NCI-H2029 treated with DMSO at 0.1 percent for 48 hours (cell line): ENCODE data around the gene TPH2.

ENCODE experiments used
- DNase-seq: peaks from one replicate; lab custom pipeline; 2025; lab: John Stamatoyannopoulos, UW

Gene TPH2

DNA sequence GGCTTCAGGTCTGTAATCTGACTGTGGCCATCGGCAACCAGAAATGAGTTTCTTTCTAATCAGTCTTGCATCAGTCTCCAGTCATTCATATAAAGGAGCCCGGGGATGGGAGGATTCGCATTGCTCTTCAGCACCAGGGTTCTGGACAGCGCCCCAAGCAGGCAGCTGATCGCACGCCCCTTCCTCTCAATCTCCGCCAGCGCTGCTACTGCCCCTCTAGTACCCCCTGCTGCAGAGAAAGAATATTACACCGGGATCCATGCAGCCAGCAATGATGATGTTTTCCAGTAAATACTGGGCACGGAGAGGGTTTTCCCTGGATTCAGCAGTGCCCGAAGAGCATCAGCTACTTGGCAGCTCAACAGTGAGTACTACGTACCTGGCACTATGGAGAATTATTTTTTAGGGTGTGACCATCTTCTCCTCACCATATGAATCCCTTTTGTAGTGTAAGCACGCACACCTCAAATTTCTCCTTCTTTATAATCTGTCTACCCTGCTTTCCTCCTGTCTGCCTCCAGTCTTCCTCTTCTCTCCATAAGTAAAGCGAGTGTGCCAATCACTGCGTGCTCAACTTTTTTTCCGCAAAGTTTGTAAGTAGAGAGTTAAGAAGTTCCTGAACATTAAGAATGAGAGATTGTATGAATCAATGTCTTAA lies at the start of gene TPH2:
TSS of gene TPH2 (plus strand) at position 118 of the 658 bp plus-strand sequence. CDS start at position 260, 142 bp downstream.
- DNase-seq: peak; percentile 67

- DNase-seq: no peak
Measured at GRCh38 chr12:71890475-71890874, 48.2 kb upstream of the TPH2 start.

DNA sequence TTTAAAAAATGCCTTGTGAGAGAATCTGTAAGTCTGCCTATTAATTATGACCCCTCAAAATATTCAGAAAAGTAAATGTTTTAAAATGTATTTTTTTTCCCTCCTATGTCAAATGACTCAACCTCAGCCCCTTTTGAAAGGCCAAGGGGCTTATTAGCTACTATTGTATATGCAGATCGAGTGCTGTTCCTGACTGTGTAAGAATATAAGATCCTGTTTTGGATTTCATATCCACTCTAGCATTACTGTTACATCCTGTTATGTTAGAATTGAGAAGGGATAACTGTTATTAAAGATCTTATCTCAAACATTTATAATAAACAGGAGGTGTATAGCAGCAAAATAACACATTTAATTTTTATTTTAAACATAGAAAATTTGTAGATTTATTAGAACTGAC lies 46.6 kb upstream of the TPH2 start:
- no peak for DNase-seq

DNA sequence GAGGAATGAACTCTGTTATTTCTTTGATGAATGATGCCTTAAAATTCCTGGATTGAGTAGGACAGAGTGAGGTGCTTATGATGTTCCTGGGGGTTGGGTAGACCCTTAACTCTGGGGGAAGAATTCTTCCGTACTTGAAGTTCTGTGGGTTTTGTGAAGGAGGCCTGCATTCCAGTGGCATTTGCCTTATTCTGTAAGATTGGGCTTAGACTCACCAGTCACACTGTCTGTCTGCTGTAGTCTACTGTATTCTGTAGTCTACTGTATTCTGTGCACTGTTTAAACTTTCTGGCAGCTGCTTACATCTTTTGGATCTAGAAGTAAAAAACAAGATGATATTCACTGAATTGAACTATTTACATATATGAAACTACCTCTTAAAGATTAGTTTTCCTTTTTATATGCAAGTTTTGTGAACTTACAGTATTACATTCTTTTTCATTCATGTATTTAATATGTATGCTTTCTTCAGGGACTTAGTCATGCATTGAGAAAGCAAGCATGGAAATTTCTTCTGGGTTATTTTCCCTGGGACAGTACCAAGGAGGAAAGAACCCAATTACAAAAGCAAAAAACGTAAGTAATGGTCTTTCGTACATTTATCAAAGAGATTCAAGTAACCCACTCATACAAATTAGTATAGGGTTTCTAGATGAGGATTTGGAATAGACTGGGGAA lies 42.3 kb upstream of the TPH2 start:
- DNase-seq: no peak

GRCh38 chr12:71900091-71900490 lies 38.6 kb upstream of the TPH2 start:
- DNase-seq: no peak

DNA sequence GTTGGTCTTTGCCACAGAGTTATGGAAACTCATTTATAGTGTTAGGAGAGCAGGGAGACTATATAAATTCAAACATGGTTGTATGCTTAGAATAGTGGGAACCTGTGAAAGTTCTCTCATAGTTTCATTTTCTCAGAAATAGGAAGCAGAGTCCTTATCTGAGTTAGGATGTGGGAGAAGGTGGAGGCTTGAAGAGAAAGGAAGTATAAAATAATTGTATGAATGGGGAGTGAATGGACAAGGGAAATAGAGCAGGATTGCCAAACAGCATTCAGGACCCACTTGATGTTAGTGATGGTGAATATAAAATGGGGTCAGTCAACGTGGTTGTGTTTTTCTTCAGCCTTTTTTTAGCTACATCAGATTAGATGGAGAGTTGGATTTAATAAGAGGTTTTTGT lies 34.0 kb upstream of the TPH2 start:
- no peak for DNase-seq

DNA sequence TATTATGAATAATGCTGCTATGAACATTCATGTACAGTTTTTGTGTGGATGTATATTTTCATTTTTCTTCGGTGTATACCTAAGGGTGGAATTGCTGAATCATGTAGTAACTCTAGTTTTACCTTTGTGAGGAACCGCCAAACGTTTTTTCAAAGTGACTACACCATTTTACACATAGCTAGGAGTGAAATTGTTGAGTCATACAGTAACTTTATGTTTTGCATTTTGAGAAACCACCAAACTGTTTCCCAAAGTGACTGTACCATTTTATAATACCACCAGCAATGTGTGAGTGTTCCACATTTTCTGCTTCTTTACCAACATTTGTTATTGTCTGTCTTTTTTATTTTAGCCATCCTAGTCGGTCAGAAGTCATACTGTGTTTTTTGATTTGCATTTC lies 3.1 kb upstream of the TPH2 start:
- DNase-seq: no peak

GRCh38 chr12:71940068-71940467 lies 1.4 kb downstream of the TPH2 start:
- no peak for DNase-seq

DNA sequence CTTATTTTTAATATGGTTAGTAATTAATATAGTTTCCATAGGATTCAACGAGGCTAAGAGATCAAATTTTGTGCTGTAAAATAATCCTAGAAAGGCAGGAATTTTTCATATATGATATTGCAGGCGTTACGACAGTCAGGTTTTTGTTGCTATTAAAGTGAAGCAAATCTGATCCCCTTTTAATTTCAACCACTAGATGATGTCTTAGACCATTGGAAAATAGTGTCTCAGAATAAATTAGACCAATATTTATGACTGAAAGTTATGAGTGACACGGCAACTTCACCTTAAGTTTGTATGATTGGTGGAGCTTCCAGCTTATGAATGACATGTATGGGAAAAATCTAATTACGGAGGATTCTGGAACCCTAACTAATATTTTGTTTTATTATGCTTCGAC lies 2.5 kb downstream of the TPH2 start:
- no peak for DNase-seq

DNA sequence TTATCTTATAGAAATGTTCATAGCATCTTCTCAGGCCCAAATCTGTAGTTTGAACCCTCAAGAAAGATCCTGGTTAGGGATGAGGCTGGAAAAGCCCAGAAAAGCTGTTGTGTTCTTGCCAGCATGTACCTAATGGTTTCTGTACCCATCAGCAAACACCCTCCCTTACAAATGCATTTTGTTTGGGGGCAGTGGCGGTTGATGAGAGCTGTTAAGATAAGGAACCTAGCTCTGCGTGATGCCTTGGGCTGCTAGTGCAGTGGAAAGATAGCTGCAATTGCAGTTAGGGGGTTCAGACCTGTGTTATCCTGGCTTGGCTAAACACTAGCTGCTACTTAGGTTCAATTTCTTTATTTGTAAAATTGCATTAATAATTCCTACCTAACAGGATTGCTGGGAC lies 3.6 kb downstream of the TPH2 start:
- DNase-seq: no peak

- no peak for DNase-seq
Measured at GRCh38 chr12:71942703-71943102, 4.1 kb downstream of the TPH2 start.

- no peak for DNase-seq
Measured at GRCh38 chr12:71945121-71945520, 6.5 kb downstream of the TPH2 start.

DNA sequence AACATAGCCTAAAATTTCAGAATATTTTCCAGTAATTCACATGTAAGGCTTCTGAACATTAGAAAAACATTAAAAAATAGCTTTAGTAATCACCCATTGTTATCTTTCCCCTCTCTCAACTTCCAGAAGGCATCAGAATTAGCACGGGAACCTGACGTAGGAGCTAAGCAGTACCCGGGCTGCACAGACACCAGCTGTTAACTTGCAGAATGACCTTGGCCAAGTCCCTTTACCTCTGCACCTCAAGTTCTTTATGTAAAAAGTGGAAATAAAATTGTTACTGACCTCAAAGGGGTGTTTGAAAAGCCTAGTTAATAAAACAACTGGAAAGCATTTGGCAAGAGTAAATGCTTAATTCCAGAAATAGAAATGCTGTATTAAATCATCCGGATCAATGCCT lies 7.2 kb downstream of the TPH2 start:
- no peak for DNase-seq

GRCh38 chr12:71947645-71948105 lies 9.0 kb downstream of the TPH2 start:
- peak; percentile 97 for DNase-seq

DNA sequence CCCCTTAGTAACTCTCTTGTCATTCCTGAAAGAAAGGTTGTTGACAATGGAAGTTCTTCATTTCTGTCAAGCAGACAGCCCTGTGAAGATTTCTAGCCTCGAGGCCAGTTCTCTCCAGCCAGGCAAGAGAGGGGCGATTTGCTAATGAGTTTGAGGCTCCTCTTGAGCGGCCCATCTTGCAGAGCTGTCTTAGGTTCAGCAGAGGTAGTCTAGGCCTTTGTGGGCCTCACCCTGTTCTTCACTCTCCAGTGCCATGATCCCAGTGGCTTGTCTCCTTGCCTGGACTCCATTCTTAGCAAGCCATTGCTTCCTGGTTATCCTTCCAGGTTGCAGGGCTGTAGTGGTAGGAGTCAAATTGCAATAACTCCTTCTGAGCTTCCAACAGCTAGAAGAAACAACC lies 9.7 kb downstream of the TPH2 start:
- no peak for DNase-seq

- no peak for DNase-seq
Measured at GRCh38 chr12:71949646-71950045, 11.0 kb downstream of the TPH2 start.

DNA sequence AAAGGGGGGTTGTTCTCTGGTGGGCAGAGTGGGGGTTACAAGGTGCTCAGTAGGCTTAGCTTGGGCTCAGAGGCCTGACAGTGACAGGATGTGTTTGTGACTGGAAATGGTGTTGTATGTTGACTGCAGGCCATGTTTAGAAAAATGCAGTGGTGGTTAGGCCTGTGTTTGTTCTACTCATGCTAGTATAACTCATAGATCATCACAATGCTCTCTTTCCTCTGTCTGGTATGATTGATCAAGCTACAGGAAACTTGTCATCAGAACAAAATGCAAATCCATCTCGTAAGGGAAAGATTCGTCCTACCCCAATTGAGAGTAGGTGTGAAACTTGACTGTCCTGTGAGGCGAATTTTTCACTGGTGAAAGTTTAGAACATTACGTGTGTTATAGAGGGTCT lies 11.8 kb downstream of the TPH2 start:
- no peak for DNase-seq

- no peak for DNase-seq
Measured at GRCh38 chr12:71950819-71951218, 12.2 kb downstream of the TPH2 start.

DNA sequence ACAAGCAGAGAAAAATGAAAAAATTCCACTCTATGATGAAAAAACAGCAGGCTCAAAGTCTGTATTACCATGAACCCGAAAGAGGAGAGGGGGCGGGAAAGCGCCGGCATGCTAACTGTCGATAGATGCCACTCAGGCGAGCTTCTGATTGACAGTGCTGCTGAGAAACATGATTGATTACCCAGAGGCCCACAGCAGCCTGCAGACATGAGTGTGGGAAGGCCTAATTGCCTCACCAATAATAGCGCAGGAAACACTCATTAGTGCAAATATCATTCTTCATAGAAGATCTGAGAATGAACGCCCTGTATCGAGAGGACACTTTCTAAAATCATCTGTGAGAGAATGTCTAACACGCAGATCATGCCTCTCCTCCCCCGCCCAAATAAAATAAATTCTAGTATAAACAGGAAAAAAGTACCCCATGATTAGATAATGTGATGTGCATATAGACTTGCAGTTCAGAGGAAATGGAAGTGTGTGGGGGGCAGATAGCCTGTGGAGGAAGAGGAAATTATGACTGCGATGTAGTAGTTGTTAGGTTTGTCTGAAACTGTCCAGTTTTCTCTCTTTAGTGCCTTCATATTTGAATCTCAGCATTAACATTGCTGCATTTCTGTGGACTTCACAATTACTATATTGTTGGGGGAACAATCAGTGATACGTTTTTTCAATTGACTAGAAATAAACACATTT lies 15.6 kb downstream of the TPH2 start:
- no peak for DNase-seq

DNA sequence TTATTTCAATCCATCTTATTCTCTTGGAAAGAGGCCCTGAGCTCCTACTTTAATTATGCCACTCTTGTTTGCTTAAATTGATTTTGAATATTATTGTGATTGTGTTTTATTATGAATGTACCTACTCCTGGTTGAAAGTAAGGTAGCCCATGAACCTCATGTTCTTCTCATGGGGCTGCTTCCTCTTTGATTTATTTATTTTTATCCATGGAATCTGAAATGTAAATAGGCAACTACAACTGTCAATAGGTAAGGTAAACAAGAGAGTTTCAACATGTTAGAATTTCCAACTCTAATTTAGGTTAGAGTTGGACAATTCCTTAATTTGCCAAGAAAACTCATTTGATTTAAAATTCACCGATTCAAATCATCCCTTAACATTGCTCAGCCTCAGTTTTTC lies 16.2 kb downstream of the TPH2 start:
- no peak for DNase-seq

DNA sequence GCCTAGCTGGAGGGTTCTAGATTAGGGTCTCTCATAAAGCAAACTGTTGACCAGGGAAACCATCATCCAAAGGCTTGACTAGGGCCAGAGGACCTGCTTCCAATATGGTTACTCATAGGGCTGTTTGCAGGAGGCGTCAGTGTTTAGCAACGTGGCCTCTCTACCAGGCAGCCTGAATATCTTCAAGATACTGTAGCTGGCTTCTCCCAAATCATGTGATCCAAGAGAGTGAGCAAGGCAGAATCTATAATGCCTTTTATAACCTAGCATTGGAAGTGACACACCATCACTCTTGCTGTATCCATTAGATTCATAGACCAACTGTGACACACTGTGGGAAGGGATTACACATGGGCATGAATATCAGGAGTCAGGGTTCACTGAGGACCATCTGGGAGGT lies 17.3 kb downstream of the TPH2 start:
- DNase-seq: no peak

GRCh38 chr12:71958056-71958455 lies 19.4 kb downstream of the TPH2 start:
- DNase-seq: no peak

DNA sequence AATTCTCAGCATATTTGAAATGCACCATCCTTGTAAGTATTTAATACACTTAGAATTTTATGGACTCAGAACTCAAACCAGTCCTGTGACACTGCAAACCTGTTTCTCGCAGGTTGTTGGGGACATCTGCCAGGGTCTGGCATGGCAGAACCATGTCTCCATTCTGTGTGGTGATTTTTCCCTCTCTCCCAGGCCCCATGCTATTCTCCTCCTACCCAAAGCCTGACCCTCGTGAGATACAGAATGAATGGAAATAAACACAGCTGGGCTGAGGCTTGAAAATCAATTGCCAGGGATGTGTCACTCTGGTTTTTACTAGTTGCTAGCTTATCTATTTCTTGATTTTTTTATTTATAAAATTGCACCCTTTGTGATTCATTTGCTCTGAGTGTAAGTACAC lies 19.8 kb downstream of the TPH2 start:
- no peak for DNase-seq
